Ovary (tissue), 3 donors: Measurements from ENCODE around the gene PAM.

Experiments used
- POLR2A ChIP-seq: fragments of 450-650 bp; IDR thresholded peaks from one replicate; pipeline ENCODE4 v1.6.1; 2017; ENCODE audit warnings: antibody characterized with exemption, mild to moderate bottlenecking, moderate library complexity
- TF ChIP-seq, protein P1 (sequence below), 3 donors: fragments of 450-650 bp in 2 of 3; fragments of 200-600 bp in 1 of 3; IDR thresholded peaks; one replicate each; pipeline versions ENCODE4 v1.5.1 to v1.8.0; 2016 to 2022; ENCODE audit warnings: antibody characterized with exemption in 3 of 3, mild to moderate bottlenecking in 1 of 3
- donor health status: DM: no; HTN: no; CAD: no.

DNA sequence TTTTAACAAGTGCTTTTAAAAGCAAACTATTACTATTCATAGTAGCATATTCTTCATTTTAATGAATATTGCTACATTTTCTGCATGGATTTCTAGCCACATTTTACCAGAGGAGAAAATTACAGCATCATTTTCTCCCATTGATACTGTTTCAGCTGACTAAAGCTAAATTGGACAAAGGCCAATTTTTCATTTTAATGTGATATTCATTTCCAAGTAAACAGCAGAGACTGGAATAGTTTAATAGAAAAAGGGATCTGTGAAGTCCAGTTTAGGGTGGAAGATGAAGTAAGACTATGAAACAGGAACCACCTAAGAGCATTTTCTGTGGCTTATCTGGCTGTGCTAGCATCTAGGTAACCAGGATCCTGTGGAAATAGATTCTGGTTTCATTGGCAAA is 236.7 kb downstream of the PAM start:
- TF ChIP-seq POLR2A: no peak
- TF ChIP-seq, protein P1, sequence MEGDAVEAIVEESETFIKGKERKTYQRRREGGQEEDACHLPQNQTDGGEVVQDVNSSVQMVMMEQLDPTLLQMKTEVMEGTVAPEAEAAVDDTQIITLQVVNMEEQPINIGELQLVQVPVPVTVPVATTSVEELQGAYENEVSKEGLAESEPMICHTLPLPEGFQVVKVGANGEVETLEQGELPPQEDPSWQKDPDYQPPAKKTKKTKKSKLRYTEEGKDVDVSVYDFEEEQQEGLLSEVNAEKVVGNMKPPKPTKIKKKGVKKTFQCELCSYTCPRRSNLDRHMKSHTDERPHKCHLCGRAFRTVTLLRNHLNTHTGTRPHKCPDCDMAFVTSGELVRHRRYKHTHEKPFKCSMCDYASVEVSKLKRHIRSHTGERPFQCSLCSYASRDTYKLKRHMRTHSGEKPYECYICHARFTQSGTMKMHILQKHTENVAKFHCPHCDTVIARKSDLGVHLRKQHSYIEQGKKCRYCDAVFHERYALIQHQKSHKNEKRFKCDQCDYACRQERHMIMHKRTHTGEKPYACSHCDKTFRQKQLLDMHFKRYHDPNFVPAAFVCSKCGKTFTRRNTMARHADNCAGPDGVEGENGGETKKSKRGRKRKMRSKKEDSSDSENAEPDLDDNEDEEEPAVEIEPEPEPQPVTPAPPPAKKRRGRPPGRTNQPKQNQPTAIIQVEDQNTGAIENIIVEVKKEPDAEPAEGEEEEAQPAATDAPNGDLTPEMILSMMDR (IDR thresholded peaks at IDR 0.05): no peak
